Measurements from ENCODE around the gene PPM1E.

The PPM1E gene

DNA sequence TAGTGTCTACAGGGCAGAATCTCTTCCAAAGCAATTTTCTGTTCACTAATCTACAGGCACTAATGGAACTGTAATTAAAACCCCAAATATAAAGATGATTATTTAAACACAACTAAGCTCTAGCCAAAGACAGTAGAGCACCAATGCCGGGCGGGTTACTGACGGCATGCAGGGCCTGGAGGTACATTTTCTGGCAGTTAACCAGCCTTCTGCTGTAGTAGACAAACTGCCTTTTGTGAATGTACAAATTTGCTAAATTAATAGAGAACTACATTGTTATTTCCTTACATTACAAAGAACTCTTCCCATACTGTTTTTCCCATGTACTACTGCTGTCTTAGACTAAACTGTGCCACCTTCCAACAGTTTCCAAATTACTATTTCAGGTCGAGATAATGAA is 243.2 kb downstream of the PPM1E start (continued):
- TF ChIP-seq, protein P1, sequence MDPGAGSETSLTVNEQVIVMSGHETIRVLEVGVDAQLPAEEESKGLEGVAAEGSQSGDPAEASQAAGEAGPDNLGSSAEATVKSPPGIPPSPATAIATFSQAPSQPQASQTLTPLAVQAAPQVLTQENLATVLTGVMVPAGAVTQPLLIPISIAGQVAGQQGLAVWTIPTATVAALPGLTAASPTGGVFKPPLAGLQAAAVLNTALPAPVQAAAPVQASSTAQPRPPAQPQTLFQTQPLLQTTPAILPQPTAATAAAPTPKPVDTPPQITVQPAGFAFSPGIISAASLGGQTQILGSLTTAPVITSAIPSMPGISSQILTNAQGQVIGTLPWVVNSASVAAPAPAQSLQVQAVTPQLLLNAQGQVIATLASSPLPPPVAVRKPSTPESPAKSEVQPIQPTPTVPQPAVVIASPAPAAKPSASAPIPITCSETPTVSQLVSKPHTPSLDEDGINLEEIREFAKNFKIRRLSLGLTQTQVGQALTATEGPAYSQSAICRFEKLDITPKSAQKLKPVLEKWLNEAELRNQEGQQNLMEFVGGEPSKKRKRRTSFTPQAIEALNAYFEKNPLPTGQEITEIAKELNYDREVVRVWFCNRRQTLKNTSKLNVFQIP (CRISPR knock-in tag; IDR thresholded peaks at IDR 0.05; ENCODE audit: borderline replicate concordance, low read depth): no peak
- no peak for TF ChIP-seq GLIS3 (CRISPR knock-in tag; IDR thresholded peaks at IDR 0.05)

DNA sequence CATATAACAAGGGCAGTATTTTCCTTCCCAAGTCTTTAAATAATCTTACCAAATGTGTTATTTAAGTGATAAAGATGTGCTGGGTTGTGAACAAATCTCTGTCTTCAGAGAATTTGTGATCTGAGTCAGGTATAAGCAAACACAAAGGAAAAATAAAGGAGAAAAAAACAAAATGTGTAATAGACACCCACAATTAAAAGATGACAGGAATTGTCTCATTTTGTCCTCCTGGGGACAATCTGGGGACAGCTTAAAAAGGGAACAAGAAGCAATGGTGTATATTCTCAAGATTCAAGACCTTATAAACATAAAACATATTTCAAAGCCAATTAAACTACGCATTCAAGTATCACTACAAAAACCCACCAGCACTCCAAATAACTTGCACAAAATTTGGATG is 243.8 kb downstream of the PPM1E start:
- no peak for TF ChIP-seq PPARA (CRISPR knock-in tag; IDR thresholded peaks at IDR 0.05; ENCODE audit: borderline replicate concordance)
- ATAC-seq: no peak

DNA sequence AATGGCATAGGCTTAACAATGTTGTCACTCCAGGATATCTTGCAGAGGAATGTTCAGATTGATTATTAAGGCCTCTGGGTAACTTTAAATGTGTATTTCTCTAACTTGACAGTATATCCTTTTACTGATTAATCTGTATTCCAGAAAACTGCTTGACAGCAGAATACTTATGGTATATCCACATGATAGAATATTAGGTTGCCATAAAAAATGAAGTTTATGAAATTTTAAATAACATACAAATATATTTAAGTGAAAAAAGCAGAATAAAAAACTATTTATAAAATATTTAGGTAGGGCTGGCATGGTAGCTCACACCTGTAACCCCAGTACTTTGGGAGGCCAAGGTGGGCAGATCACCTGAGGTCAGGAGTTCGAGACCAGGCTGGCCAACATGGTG is 244.4 kb downstream of the PPM1E start:
- ATAC-seq: no peak
- TF ChIP-seq SNAI2 (CRISPR knock-in tag; IDR thresholded peaks at IDR 0.05) (no peak), ZFP3 (CRISPR knock-in tag; IDR thresholded peaks at IDR 0.05) (no peak), ZNF8 (CRISPR knock-in tag; IDR thresholded peaks at IDR 0.05) (peak; percentile 92), PPARA (CRISPR knock-in tag; IDR thresholded peaks at IDR 0.05; ENCODE audit: borderline replicate concordance) (no peak), ZC3H10 (CRISPR knock-in tag; IDR thresholded peaks at IDR 0.05) (no peak), ZNF70 (CRISPR knock-in tag; IDR thresholded peaks at IDR 0.05) (no peak), CSDC2 (CRISPR knock-in tag; IDR thresholded peaks at IDR 0.05) (no peak)

DNA sequence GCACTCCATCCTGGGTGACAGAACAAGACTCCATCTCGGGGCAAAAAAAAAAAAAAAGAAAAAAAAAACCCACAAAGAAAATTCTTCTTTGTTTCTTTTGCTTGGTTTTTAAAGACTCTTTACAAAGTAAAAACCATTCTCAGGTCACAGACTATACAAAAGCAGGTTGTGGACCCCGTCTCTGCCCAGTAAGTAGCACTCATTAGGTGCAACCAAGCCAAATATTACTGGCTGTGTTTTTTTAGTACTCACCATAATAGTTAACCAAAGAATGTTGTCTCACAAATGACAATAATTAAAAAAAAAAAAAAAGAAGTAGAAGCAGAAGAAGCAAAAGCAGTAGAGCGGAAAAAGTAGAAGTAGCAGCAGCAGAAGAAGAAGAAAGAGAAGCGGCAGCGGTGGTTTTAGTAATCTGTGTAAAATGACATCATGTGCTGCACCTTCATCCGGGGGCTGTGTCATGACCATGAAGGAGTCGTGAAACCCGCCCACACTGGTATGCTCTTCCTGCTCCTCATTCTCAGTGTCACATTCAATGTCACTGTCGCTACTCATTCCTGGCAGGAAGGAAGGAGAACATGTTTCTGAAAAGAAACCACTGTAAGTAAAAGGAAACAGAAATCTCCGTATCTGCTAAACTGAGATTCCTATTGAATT is 245.6 kb downstream of the PPM1E start:
- peak; percentile 13; the same call in 2 of the 3 replicates for ATAC-seq
- TF ChIP-seq, protein P2, sequence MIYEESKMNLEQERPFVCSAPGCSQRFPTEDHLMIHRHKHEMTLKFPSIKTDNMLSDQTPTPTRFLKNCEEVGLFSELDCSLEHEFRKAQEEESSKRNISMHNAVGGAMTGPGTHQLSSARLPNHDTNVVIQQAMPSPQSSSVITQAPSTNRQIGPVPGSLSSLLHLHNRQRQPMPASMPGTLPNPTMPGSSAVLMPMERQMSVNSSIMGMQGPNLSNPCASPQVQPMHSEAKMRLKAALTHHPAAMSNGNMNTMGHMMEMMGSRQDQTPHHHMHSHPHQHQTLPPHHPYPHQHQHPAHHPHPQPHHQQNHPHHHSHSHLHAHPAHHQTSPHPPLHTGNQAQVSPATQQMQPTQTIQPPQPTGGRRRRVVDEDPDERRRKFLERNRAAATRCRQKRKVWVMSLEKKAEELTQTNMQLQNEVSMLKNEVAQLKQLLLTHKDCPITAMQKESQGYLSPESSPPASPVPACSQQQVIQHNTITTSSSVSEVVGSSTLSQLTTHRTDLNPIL (CRISPR knock-in tag; IDR thresholded peaks at IDR 0.05; ENCODE audit: low read depth): peak; percentile 34; the same call in 1 of the 2 replicates
- no peak for TF ChIP-seq CSDC2 (CRISPR knock-in tag; IDR thresholded peaks at IDR 0.05)

DNA sequence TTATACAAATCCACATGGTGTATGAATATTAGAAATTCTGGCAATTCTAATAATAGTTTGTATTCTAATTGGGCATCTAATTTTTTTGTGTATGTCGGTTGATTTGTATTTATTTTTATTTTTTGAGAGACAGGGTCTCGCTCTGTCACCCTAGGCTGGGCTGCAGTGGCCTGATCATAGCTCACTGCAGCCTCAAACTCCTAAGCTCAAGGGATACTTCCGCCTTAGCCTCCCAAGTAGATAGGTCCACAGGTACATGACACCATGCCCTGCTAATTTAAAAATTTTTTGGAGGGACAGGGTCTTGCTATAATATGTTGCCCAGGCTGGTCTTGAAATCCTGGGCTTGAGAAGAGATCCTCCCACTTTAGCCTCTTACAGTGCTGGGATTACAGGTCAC is 246.5 kb downstream of the PPM1E start:
- no peak for ATAC-seq
- TF ChIP-seq TCF4 (CRISPR knock-in tag; IDR thresholded peaks at IDR 0.05; ENCODE audit: borderline replicate concordance) (no peak), ISL1 (CRISPR knock-in tag; IDR thresholded peaks at IDR 0.05) (no peak), ESRRG (CRISPR knock-in tag; IDR thresholded peaks at IDR 0.05) (no peak), ZNF565 (CRISPR knock-in tag; conservative IDR thresholded peaks at IDR 0.05; ENCODE audit: low read depth) (no peak), ARNTL (CRISPR knock-in tag; IDR thresholded peaks at IDR 0.05; ENCODE audit: borderline replicate concordance, low read depth) (no peak), PPARA (CRISPR knock-in tag; IDR thresholded peaks at IDR 0.05; ENCODE audit: borderline replicate concordance) (no peak), ZNF70 (CRISPR knock-in tag; IDR thresholded peaks at IDR 0.05) (no peak)
- TF ChIP-seq, protein P3, sequence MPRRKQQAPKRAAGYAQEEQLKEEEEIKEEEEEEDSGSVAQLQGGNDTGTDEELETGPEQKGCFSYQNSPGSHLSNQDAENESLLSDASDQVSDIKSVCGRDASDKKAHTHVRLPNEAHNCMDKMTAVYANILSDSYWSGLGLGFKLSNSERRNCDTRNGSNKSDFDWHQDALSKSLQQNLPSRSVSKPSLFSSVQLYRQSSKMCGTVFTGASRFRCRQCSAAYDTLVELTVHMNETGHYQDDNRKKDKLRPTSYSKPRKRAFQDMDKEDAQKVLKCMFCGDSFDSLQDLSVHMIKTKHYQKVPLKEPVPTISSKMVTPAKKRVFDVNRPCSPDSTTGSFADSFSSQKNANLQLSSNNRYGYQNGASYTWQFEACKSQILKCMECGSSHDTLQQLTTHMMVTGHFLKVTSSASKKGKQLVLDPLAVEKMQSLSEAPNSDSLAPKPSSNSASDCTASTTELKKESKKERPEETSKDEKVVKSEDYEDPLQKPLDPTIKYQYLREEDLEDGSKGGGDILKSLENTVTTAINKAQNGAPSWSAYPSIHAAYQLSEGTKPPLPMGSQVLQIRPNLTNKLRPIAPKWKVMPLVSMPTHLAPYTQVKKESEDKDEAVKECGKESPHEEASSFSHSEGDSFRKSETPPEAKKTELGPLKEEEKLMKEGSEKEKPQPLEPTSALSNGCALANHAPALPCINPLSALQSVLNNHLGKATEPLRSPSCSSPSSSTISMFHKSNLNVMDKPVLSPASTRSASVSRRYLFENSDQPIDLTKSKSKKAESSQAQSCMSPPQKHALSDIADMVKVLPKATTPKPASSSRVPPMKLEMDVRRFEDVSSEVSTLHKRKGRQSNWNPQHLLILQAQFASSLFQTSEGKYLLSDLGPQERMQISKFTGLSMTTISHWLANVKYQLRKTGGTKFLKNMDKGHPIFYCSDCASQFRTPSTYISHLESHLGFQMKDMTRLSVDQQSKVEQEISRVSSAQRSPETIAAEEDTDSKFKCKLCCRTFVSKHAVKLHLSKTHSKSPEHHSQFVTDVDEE (CRISPR knock-in tag; IDR thresholded peaks at IDR 0.05): no peak
- TF ChIP-seq, protein P1 (CRISPR knock-in tag; IDR thresholded peaks at IDR 0.05; ENCODE audit: borderline replicate concordance, low read depth): no peak
- TF ChIP-seq, protein P4, sequence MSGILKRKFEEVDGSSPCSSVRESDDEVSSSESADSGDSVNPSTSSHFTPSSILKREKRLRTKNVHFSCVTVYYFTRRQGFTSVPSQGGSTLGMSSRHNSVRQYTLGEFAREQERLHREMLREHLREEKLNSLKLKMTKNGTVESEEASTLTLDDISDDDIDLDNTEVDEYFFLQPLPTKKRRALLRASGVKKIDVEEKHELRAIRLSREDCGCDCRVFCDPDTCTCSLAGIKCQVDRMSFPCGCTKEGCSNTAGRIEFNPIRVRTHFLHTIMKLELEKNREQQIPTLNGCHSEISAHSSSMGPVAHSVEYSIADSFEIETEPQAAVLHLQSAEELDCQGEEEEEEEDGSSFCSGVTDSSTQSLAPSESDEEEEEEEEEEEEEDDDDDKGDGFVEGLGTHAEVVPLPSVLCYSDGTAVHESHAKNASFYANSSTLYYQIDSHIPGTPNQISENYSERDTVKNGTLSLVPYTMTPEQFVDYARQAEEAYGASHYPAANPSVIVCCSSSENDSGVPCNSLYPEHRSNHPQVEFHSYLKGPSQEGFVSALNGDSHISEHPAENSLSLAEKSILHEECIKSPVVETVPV (CRISPR knock-in tag; IDR thresholded peaks at IDR 0.05): no peak
- TF ChIP-seq, protein P5, sequence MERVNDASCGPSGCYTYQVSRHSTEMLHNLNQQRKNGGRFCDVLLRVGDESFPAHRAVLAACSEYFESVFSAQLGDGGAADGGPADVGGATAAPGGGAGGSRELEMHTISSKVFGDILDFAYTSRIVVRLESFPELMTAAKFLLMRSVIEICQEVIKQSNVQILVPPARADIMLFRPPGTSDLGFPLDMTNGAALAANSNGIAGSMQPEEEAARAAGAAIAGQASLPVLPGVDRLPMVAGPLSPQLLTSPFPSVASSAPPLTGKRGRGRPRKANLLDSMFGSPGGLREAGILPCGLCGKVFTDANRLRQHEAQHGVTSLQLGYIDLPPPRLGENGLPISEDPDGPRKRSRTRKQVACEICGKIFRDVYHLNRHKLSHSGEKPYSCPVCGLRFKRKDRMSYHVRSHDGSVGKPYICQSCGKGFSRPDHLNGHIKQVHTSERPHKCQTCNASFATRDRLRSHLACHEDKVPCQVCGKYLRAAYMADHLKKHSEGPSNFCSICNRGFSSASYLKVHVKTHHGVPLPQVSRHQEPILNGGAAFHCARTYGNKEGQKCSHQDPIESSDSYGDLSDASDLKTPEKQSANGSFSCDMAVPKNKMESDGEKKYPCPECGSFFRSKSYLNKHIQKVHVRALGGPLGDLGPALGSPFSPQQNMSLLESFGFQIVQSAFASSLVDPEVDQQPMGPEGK (CRISPR knock-in tag; IDR thresholded peaks at IDR 0.05; ENCODE audit: borderline replicate concordance): no peak
